Gastrocnemius medialis (tissue), 4 donors: Measurements from ENCODE around the gene INO80B. TPM values are rescaled to one million over a fixed set of nuclear protein-coding genes. Genes with fewer than 3 reads are reported as not detected.

Experiments used
- ATAC-seq, 2 donors: fragments of 150-250 bp; one replicate each; pipeline ENCODE4 v1.9.1; 2016
- DNase-seq, 2 donors: peaks; one replicate each; pipeline ENCODE4 v3.0.0-alpha.2; 2019
- H3K27ac ChIP-seq, 4 donors: fragments of 200-600 bp; sonication (generic); 1 replicate in 1 of 4; 2 replicates in 3 of 4; pipeline ENCODE4 v1.5.1; 2016 to 2018; ENCODE audit warnings: mild to moderate bottlenecking in 2 of 4, moderate library complexity in 1 of 4
- H3K27me3 ChIP-seq, 3 donors: fragments of 200-600 bp; sonication (generic) in 2 of 3; 1 replicate in 1 of 3; 2 replicates in 2 of 3; pipeline versions ENCODE4 v1.5.1 to v1.6.0; 2016 to 2019; ENCODE audit warnings: mild to moderate bottlenecking in 1 of 3, moderate library complexity in 1 of 3
- H3K36me3 ChIP-seq, 2 donors: fragments of 200-600 bp; sonication (generic) in 1 of 2; one replicate each; pipeline ENCODE4 v1.5.1; 2017 to 2018
- H3K4me1 ChIP-seq, 2 donors: fragments of 200-600 bp; sonication (generic) in 1 of 2; one replicate each; pipeline ENCODE4 v1.5.1; 2016 to 2017; ENCODE audit warnings: mild to moderate bottlenecking in 2 of 2
- H3K4me3 ChIP-seq, 4 donors: fragments of 200-600 bp; sonication (generic) in 3 of 4; 1 replicate in 1 of 4; 2 replicates in 3 of 4; pipeline ENCODE4 v1.5.1; 2016 to 2019; ENCODE audit warnings: mild to moderate bottlenecking in 2 of 4
- H3K9me3 ChIP-seq, 3 donors: fragments of 200-600 bp; sonication (generic) in 2 of 3; 1 replicate in 1 of 3; 2 replicates in 2 of 3; pipeline ENCODE4 v1.5.1; 2016 to 2019
- CTCF ChIP-seq, 5 experiments: fragments of 450-650 bp in 3 of 5; fragments of 200-600 bp in 2 of 5; sonication (generic) in 2 of 5; IDR thresholded peaks in 4 of 5; conservative IDR thresholded peaks in 1 of 5; 1 replicate in 4 of 5; 2 replicates in 1 of 5; pipeline ENCODE4 v1.5.1; 2016 to 2019; ENCODE audit warnings: antibody characterized with exemption in 5 of 5, mild to moderate bottlenecking in 3 of 5, moderate library complexity in 3 of 5
- POLR2A ChIP-seq, 2 donors: fragments of 450-650 bp; IDR thresholded peaks; one replicate each; pipeline ENCODE4 v1.6.1; 2017; ENCODE audit warnings: antibody characterized with exemption in 2 of 2, mild to moderate bottlenecking in 2 of 2, moderate library complexity in 2 of 2
- in situ Hi-C, 4 donors: fragments of 200-750 bp; cut with MboI; loops; one replicate each; pipeline versions ENCODE4 v1.15.0 to v1.8.0; 2017; ENCODE audit warnings: low sequenced_read_pairs in 4 of 4
- intact Hi-C: fragments of 100-400 bp; cut with DNase I; formaldehyde crosslinking; loops from one replicate; pipeline ENCODE4 v1.15.1; 2023; ENCODE audit warnings: low total_unique reads
- total RNA-seq, 4 donors: library from RNA; depleted of rRNA; stranded (reverse); fragments of >200 nt; gene quantifications; one replicate each; pipeline versions ENCODE4 v1.1.0 to v1.2.3, GENCODE V29; 2016

The INO80B gene
- total RNA-seq: 10 to 100 TPM; 14.5 to 51.9 (median 41.1) TPM

- Histone ChIP-seq H3K27me3 (peaks cover 0 to 5% (median 0%) of the 10 kb centered on the region in 3 donors), H3K9me3 (no peaks in the 10 kb centered on the region), H3K4me3 (peak within 1 kb of the TSS; percentile 80 to 89 (median 86)), H3K36me3 (peaks cover 0 to 9% of the 10 kb centered on the region in 2 donors), H3K4me1 (peaks cover 24 to 32% of the 10 kb centered on the region in 2 donors), H3K27ac (peak within 1 kb of the TSS; percentile 86 to 89 (median 88))
- TF ChIP-seq CTCF (IDR thresholded peaks at IDR 0.05 in 4 of 5, conservative IDR thresholded peaks at IDR 0.05 in 1 of 5) (peak in 1 of 5 experiments; percentile 18), POLR2A (IDR thresholded peaks at IDR 0.05) (peak; percentile 12 to 36)
- intact Hi-C loops (loop anchor here (1.0 to 10.0 kb wide), 11 partner anchors 10 to 1220 kb away; partner anchors contain the start of genes ALMS1, AUP1, CCT7 and HK2), in situ Hi-C loops (loop anchor here in 1 of 4 donors (25.0 kb wide), 1 partner anchor 382 kb away; the partner anchor contains the start of gene HK2)
- peak; percentile 75 to 78 for ATAC-seq
- peak; percentile 93 to 94 for DNase-seq
Observed at GRCh38 chr2:74454654-74455511, at the start of gene INO80B. Gene INO80B, plus strand, starts transcription at chr2:74455087. Its CDS starts 30 bp downstream, at chr2:74455117.

DNA sequence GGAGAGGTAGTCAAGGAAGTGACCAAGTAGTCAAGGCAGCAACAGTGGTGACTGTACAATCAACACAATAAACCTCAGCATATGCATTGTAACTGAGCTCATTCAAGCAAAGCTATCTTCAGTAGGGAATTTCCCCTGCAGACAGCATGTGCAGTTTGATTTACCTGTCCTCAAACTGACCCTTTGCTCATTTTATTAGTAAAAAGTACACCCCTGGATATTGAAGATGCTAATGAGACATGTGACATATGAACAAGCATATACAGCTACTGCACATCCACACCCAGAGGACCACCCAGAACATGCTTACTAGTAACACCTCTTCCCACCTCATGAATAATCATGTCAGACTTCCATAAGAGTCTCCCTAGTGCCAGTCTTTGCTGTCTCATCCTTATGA lies 48.9 kb upstream of the INO80B start:
- DNase-seq: no peak
- Histone ChIP-seq H3K27ac (no peak overlapping the region), H3K4me3 (no peak overlapping the region), H3K4me1 (no peaks in the 10 kb centered on the region), H3K36me3 (no peaks in the 10 kb centered on the region), H3K27me3 (peaks cover 0 to 3% (median 0%) of the 10 kb centered on the region in 3 donors), H3K9me3 (no peaks in the 10 kb centered on the region)
- in situ Hi-C loops (no loop called here), intact Hi-C loops (no loop called here)
- no peak for ATAC-seq
- TF ChIP-seq CTCF (IDR thresholded peaks at IDR 0.05 in 4 of 5, conservative IDR thresholded peaks at IDR 0.05 in 1 of 5) (no peak), POLR2A (IDR thresholded peaks at IDR 0.05) (no peak)

DNA sequence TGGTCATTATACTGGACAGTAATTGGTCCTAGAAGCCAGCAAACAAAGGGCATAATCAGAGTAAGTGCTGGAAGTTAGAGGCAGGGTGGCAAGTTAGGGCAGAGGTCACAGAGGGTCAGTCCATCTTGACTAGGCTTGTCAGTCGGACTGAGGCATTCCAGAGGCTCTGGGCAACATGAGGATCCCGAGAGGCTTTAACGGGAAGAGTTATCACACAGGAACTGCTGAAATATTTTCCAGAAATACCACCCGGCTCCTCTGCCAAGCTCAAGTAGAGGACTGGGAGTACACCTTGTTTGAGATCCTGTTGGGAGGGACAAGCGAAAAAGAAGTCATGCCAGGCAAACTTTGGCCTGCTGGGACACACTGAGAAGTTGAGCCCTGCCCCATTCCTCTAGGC lies 47.2 kb upstream of the INO80B start:
- in situ Hi-C loops: no loop called here
- no peak for ATAC-seq
- H3K36me3 ChIP-seq: no peaks in the 10 kb centered on the region
- H3K9me3 ChIP-seq: no peaks in the 10 kb centered on the region
- H3K27me3 ChIP-seq: peaks cover 0 to 3% (median 0%) of the 10 kb centered on the region in 3 donors
- no peak overlapping the region for H3K27ac ChIP-seq
- intact Hi-C loops: no loop called here
- TF ChIP-seq CTCF (IDR thresholded peaks at IDR 0.05 in 4 of 5, conservative IDR thresholded peaks at IDR 0.05 in 1 of 5): no peak
- H3K4me1 ChIP-seq: no peaks in the 10 kb centered on the region
- no peak for DNase-seq
- H3K4me3 ChIP-seq: no peak overlapping the region

GRCh38 chr2:74413001-74413698 lies 41.7 kb upstream of the INO80B start:
- intact Hi-C loops: no loop called here
- TF ChIP-seq POLR2A (IDR thresholded peaks at IDR 0.05) (no peak), CTCF (IDR thresholded peaks at IDR 0.05 in 4 of 5, conservative IDR thresholded peaks at IDR 0.05 in 1 of 5) (no peak)
- H3K27ac ChIP-seq: no peak overlapping the region
- no peak overlapping the region for H3K4me3 ChIP-seq
- in situ Hi-C loops: no loop called here
- no peaks in the 10 kb centered on the region for H3K36me3 ChIP-seq
- H3K4me1 ChIP-seq: peaks cover 4 to 14% of the 10 kb centered on the region in 2 donors
- no peaks in the 10 kb centered on the region for H3K9me3 ChIP-seq
- H3K27me3 ChIP-seq: peaks cover 11 to 22% (median 19%) of the 10 kb centered on the region in 3 donors
- DNase-seq: no peak
- no peak for ATAC-seq
